TTC549 (cell line): ENCODE results near the gene HOXA7.

Source experiments
- FAIRE-seq: peaks from 2 replicates; lab custom pipeline; 2012; peaks lifted over from hg19 to GRCh38; lab: Jason Lieb, UNC

The HOXA7 gene

GRCh38 chr7:27106181-27106900 lies 50.1 kb downstream of the HOXA7 start:
- no peak for FAIRE-seq

GRCh38 chr7:27105301-27106031 lies 51.0 kb downstream of the HOXA7 start:
- no peak for FAIRE-seq

GRCh38 chr7:27104341-27105058 lies 52.0 kb downstream of the HOXA7 start:
- no peak for FAIRE-seq
